ENCODE data around the gene POLA1. TPM values are rescaled to one million over a fixed set of nuclear protein-coding genes. Genes with fewer than 3 reads are reported as not detected.
A peak's percentile ranks its signal among the peaks of the same experiment; 100 is the strongest.

Gene POLA1
- total RNA-seq, 1 experiment from 2014 or later, result 30.0 TPM

- H3K4me1 ChIP-seq (replicated peaks), result no peaks in the 10 kb centered on the region
- no peak for DNase-seq (ENCODE audit: low read depth in 1 of 2, low spot score in 2 of 2)
- no peaks in the 10 kb centered on the region for H3K9me3 ChIP-seq (replicated peaks)
- no peaks in the 10 kb centered on the region for H3K36me3 ChIP-seq
- no peak overlapping the region for H3K4me3 ChIP-seq
- H3K27me3 ChIP-seq (replicated peaks), result no peaks in the 10 kb centered on the region
- no peak overlapping the region for H3K27ac ChIP-seq
These were observed 21.0 kb upstream of the POLA1 start for GRCh38 chrX:24672701-24673190.

GRCh38 chrX:24673424-24673823 lies 20.3 kb upstream of the POLA1 start:
- no peak overlapping the region for H3K4me3 ChIP-seq
- H3K4me1 ChIP-seq (replicated peaks), result no peaks in the 10 kb centered on the region
- DNase-seq (ENCODE audit: low read depth in 1 of 2, low spot score in 2 of 2), result no peak
- H3K27ac ChIP-seq, result no peak overlapping the region
- no peaks in the 10 kb centered on the region for H3K36me3 ChIP-seq
- no peaks in the 10 kb centered on the region for H3K9me3 ChIP-seq (replicated peaks)
- no peaks in the 10 kb centered on the region for H3K27me3 ChIP-seq (replicated peaks)

GRCh38 chrX:24676403-24677024 lies 17.2 kb upstream of the POLA1 start:
- H3K27me3 ChIP-seq (replicated peaks), result no peaks in the 10 kb centered on the region
- no peak for DNase-seq (ENCODE audit: low read depth in 1 of 2, low spot score in 2 of 2)
- no peak overlapping the region for H3K27ac ChIP-seq
- no peaks in the 10 kb centered on the region for H3K36me3 ChIP-seq
- no peak overlapping the region for H3K4me3 ChIP-seq
- H3K4me1 ChIP-seq (replicated peaks), result no peaks in the 10 kb centered on the region
- no peaks in the 10 kb centered on the region for H3K9me3 ChIP-seq (replicated peaks)

- Histone ChIP-seq H3K27me3 (replicated peaks) (no peaks in the 10 kb centered on the region), H3K4me3 (no peak overlapping the region), H3K4me1 (replicated peaks) (no peaks in the 10 kb centered on the region), H3K27ac (no peak overlapping the region), H3K36me3 (no peaks in the 10 kb centered on the region), H3K9me3 (replicated peaks) (no peaks in the 10 kb centered on the region)
- DNase-seq (ENCODE audit: low read depth in 1 of 2, low spot score in 2 of 2), result no peak
These were observed 10.8 kb upstream of the POLA1 start for GRCh38 chrX:24682739-24683432.

- H3K27me3 ChIP-seq (replicated peaks), result no peaks in the 10 kb centered on the region
- DNase-seq (ENCODE audit: low read depth in 1 of 2, low spot score in 2 of 2), result no peak
- H3K4me1 ChIP-seq (replicated peaks), result no peaks in the 10 kb centered on the region
- H3K36me3 ChIP-seq, result no peaks in the 10 kb centered on the region
- no peak overlapping the region for H3K27ac ChIP-seq
- no peak overlapping the region for H3K4me3 ChIP-seq
- H3K9me3 ChIP-seq (replicated peaks), result no peaks in the 10 kb centered on the region
These were observed 9.7 kb upstream of the POLA1 start for GRCh38 chrX:24684048-24684447.

GRCh38 chrX:24692305-24692704 lies 1.4 kb upstream of the POLA1 start:
- Histone ChIP-seq H3K4me1 (replicated peaks) (0 out of 2 replicates have a peak, but pooled peaks cover 4% of the 10 kb centered on the region), H3K27ac (no peak overlapping the region), H3K9me3 (replicated peaks) (no peaks in the 10 kb centered on the region), H3K4me3 (no peak overlapping the region), H3K36me3 (no peaks in the 10 kb centered on the region), H3K27me3 (replicated peaks) (no peaks in the 10 kb centered on the region)
- no peak for DNase-seq (ENCODE audit: low read depth in 1 of 2, low spot score in 2 of 2)

- Histone ChIP-seq H3K4me1 (replicated peaks) (0 out of 2 replicates have a peak, but pooled peaks cover 4% of the 10 kb centered on the region), H3K9me3 (replicated peaks) (no peaks in the 10 kb centered on the region), H3K36me3 (no peaks in the 10 kb centered on the region; the same call in 1 of the 2 replicates), H3K27ac (no peak overlapping the region), H3K27me3 (replicated peaks) (no peaks in the 10 kb centered on the region), H3K4me3 (peak overlapping the region; percentile 58)
- no peak for DNase-seq (ENCODE audit: low read depth in 1 of 2, low spot score in 2 of 2)
These were observed 1.1 kb downstream of the POLA1 start for GRCh38 chrX:24694825-24695224.

- H3K27me3 ChIP-seq (replicated peaks), result no peaks in the 10 kb centered on the region
These were observed 2.6 kb downstream of the POLA1 start for GRCh38 chrX:24696294-24696693.

GRCh38 chrX:24702362-24703184 lies 8.9 kb downstream of the POLA1 start:
- Histone ChIP-seq H3K27ac (no peak overlapping the region), H3K27me3 (replicated peaks) (no peaks in the 10 kb centered on the region), H3K4me3 (no peak overlapping the region), H3K4me1 (replicated peaks) (no peaks in the 10 kb centered on the region), H3K36me3 (peaks cover 6% of the 10 kb centered on the region; the same call in 1 of the 2 replicates), H3K9me3 (replicated peaks) (no peaks in the 10 kb centered on the region)
- DNase-seq (ENCODE audit: low read depth in 1 of 2, low spot score in 2 of 2), result no peak

More at GRCh38 chrX:24696294-24696693, 2.6 kb downstream of the POLA1 start:
- Histone ChIP-seq H3K36me3 (peaks cover 3% of the 10 kb centered on the region; the same call in 1 of the 2 replicates), H3K9me3 (replicated peaks) (no peaks in the 10 kb centered on the region), H3K4me3 (no peak overlapping the region), H3K27ac (no peak overlapping the region), H3K4me1 (replicated peaks) (0 out of 2 replicates have a peak, but pooled peaks cover 4% of the 10 kb centered on the region)
- DNase-seq (ENCODE audit: low read depth in 1 of 2, low spot score in 2 of 2), result no peak

GRCh38 chrX:24703185-24703494 lies 9.4 kb downstream of the POLA1 start:
- Histone ChIP-seq H3K9me3 (replicated peaks) (no peaks in the 10 kb centered on the region), H3K4me3 (no peak overlapping the region), H3K27me3 (replicated peaks) (no peaks in the 10 kb centered on the region), H3K27ac (no peak overlapping the region), H3K4me1 (replicated peaks) (no peaks in the 10 kb centered on the region), H3K36me3 (peaks cover 6% of the 10 kb centered on the region; the same call in 1 of the 2 replicates)
- DNase-seq (ENCODE audit: low read depth in 1 of 2, low spot score in 2 of 2), result no peak

- no peak for DNase-seq (ENCODE audit: low read depth in 1 of 2, low spot score in 2 of 2)
These were observed 25.1 kb downstream of the POLA1 start for GRCh38 chrX:24718771-24719170.

GRCh38 chrX:24720036-24720435 lies 26.3 kb downstream of the POLA1 start:
- DNase-seq (ENCODE audit: low read depth in 1 of 2, low spot score in 2 of 2), result no peak
- H3K27me3 ChIP-seq (replicated peaks), result no peaks in the 10 kb centered on the region
- H3K4me1 ChIP-seq (replicated peaks), result no peaks in the 10 kb centered on the region
- no peak overlapping the region for H3K4me3 ChIP-seq
- H3K27ac ChIP-seq, result no peak overlapping the region
- H3K36me3 ChIP-seq, result peaks cover 6% of the 10 kb centered on the region; the same call in 1 of the 2 replicates
- H3K9me3 ChIP-seq (replicated peaks), result no peaks in the 10 kb centered on the region

More at GRCh38 chrX:24718771-24719170, 25.1 kb downstream of the POLA1 start:
- H3K27ac ChIP-seq, result no peak overlapping the region
- H3K36me3 ChIP-seq, result peaks cover 6% of the 10 kb centered on the region; the same call in 1 of the 2 replicates
- H3K4me3 ChIP-seq, result no peak overlapping the region
- no peaks in the 10 kb centered on the region for H3K9me3 ChIP-seq (replicated peaks)
- H3K4me1 ChIP-seq (replicated peaks), result no peaks in the 10 kb centered on the region
- no peaks in the 10 kb centered on the region for H3K27me3 ChIP-seq (replicated peaks)

- Histone ChIP-seq H3K27me3 (replicated peaks) (no peaks in the 10 kb centered on the region), H3K27ac (no peak overlapping the region), H3K4me1 (replicated peaks) (no peaks in the 10 kb centered on the region), H3K4me3 (no peak overlapping the region), H3K36me3 (peaks cover 8% of the 10 kb centered on the region; the same call in 1 of the 2 replicates), H3K9me3 (replicated peaks) (no peaks in the 10 kb centered on the region)
- no peak for DNase-seq (ENCODE audit: low read depth in 1 of 2, low spot score in 2 of 2)
These were observed 34.8 kb downstream of the POLA1 start for GRCh38 chrX:24728530-24728929.

All from SJSA1 (cell line).